H1 (cell line): ENCODE measurements around the gene OR1L8.

Experiments
- CTCF ChIP-seq, 3 experiments: IDR thresholded peaks; 1 replicate in 2 of 3; 2 replicates in 1 of 3; pipeline versions ENCODE4 v1.5.1 to v1.6.1; 2011; ENCODE audit warnings: low read length in 3 of 3, mild to moderate bottlenecking in 3 of 3, inconsistent platforms in 2 of 3, low read depth in 1 of 3, moderate library complexity in 1 of 3; ENCODE audit not compliant: insufficient read depth in 1 of 3; ENCODE audit errors: control extremely low read depth in 1 of 3
- EZH2 ChIP-seq: fragments of 200-600 bp; sonication (generic); IDR thresholded peaks from 2 replicates; pipeline ENCODE4 v1.7.1; 2012; ENCODE audit warnings: low read depth, mild to moderate bottlenecking, moderate library complexity, low read length, inconsistent platforms; ENCODE audit not compliant: severe bottlenecking
- KDM1A ChIP-seq: fragments of 200-600, 300-600 bp; sonication (generic); IDR thresholded peaks from 2 replicates; pipeline ENCODE4 v1.7.1; 2016; ENCODE audit warnings: mild to moderate bottlenecking, low read length, borderline replicate concordance
- POLR2A ChIP-seq, 2 experiments: IDR thresholded peaks; 1 replicate in 1 of 2; 2 replicates in 1 of 2; pipeline ENCODE4 v1.6.1; 2011; ENCODE audit warnings: low read depth in 2 of 2, low read length in 2 of 2, mild to moderate bottlenecking in 2 of 2; ENCODE audit errors: control extremely low read depth in 1 of 2
- TCF12 ChIP-seq: IDR thresholded peaks from 2 replicates; pipeline ENCODE4 v1.6.1; 2011; ENCODE audit warnings: low read depth, mild to moderate bottlenecking, low read length
- TF ChIP-seq, protein P1 (sequence below): IDR thresholded peaks from 2 replicates; pipeline ENCODE4 v1.6.1; 2012; ENCODE audit warnings: inconsistent platforms
- TF ChIP-seq, protein P2 (sequence below): IDR thresholded peaks from 2 replicates; pipeline ENCODE4 v1.6.1; 2011; ENCODE audit warnings: low read length, improper control_type of control experiment
- TF ChIP-seq, protein P3 (sequence below): IDR thresholded peaks from 2 replicates; pipeline ENCODE4 v1.6.1; 2012; ENCODE audit warnings: inconsistent platforms

GRCh38 chr9:122606587-122606986, 23.4 kb upstream of the OR1L8 start:
- no peak for TF ChIP-seq CTCF (IDR thresholded peaks at IDR 0.05; ENCODE audit: control extremely low read depth in 1 of 3, insufficient read depth in 1 of 3, low read depth in 1 of 3, low read length in 3 of 3)
- TF ChIP-seq, protein P1, sequence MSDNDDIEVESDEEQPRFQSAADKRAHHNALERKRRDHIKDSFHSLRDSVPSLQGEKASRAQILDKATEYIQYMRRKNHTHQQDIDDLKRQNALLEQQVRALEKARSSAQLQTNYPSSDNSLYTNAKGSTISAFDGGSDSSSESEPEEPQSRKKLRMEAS, result no peak
- TF ChIP-seq, protein P2, sequence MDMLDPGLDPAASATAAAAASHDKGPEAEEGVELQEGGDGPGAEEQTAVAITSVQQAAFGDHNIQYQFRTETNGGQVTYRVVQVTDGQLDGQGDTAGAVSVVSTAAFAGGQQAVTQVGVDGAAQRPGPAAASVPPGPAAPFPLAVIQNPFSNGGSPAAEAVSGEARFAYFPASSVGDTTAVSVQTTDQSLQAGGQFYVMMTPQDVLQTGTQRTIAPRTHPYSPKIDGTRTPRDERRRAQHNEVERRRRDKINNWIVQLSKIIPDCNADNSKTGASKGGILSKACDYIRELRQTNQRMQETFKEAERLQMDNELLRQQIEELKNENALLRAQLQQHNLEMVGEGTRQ, result no peak
- TF ChIP-seq TCF12, result no peak
- no peak for TF ChIP-seq POLR2A (IDR thresholded peaks at IDR 0.05; ENCODE audit: control extremely low read depth in 1 of 2, low read depth in 2 of 2, low read length in 2 of 2)
- TF ChIP-seq, protein P3, sequence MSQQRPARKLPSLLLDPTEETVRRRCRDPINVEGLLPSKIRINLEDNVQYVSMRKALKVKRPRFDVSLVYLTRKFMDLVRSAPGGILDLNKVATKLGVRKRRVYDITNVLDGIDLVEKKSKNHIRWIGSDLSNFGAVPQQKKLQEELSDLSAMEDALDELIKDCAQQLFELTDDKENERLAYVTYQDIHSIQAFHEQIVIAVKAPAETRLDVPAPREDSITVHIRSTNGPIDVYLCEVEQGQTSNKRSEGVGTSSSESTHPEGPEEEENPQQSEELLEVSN, result no peak
- no peak for TF ChIP-seq EZH2
- no peak for TF ChIP-seq KDM1A
